Measurements from ENCODE around the gene ZKSCAN8.
"Not testable (repeated sequence)": the region's sequence is repeated elsewhere in the genome, so short reads cannot be mapped to it uniquely, and the experiment has no call there.

The ZKSCAN8 gene

DNA sequence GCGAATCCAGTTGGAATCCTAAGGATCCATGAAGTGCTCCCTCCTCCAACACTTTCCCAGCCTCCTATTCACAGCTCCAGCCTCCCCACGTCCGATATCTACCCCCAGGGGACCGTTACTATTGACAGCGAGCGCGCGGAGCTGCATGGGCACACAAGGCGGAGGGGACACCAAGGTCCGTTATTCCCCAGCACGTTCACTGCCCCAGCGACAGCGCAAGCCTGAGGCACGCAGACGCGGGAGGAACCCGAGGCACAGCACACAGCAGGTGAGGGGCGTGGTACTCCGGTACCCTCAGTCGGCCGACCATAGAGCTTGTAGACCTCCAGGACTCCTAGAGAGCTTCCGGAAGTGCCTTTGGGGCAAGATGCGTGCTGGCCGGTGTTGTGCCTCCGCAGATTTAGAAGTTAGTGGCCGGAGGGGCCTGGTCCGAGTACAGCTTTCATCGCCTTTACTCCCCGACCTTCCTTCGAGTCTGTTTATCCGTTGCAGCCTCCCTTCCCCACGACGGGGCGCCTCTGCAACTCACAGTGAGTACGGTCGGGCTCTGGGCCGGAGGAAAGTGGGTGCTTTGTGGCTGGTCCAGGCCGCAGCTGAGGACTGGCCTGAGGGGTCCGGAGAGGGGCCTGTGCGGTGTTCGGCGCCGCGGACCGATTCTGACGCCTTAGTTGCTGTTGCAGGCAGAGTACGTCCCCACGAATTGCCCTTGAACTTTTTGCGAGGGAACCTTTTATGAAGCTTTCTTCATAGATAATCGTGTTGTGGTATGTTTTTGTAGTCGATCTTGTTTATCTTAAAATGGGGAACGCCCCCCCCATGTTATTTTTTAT is at the start of gene ZKSCAN8:
Gene ZKSCAN8, plus strand, starts transcription at position 384 of the 830 bp plus-strand sequence. CDS start 6,525 bp downstream, outside the sequence.
- DNase-seq (ENCODE audit: low read depth): peak; percentile 63

- DNase-seq (ENCODE audit: low read depth): not testable (repeated sequence)
These were observed 39.5 kb upstream of the ZKSCAN8 start for GRCh38 chr6:28102222-28102621.

GRCh38 chr6:28102699-28103098 is 39.0 kb upstream of the ZKSCAN8 start:
- not testable (repeated sequence) for DNase-seq (ENCODE audit: low read depth)

- peak; percentile 64 for DNase-seq (ENCODE audit: low read depth)
These were observed 37.1 kb upstream of the ZKSCAN8 start for GRCh38 chr6:28104392-28105244.

DNA sequence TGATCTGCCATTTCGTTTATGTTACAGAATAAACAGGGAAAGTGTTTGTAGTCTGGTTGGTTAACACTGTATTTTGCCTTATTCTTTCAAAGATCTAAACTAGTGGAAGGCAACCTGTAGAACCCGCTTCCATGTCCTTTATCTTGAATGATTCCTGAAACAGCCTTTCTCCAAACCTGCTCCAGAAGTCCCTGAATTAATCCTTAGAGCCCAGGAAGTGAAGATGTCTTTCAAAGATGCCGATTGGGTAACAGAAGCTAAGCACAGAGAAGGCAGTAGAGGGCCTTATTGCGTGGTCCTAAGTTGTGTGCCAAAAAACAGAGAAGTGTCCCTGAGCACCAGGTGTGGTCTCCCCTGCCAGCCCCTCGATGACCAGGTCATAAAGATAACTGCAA is 36.4 kb upstream of the ZKSCAN8 start:
- DNase-seq (ENCODE audit: low read depth): no peak

- DNase-seq (ENCODE audit: low read depth): no peak
These were observed 34.2 kb upstream of the ZKSCAN8 start for GRCh38 chr6:28107506-28107905.

DNA sequence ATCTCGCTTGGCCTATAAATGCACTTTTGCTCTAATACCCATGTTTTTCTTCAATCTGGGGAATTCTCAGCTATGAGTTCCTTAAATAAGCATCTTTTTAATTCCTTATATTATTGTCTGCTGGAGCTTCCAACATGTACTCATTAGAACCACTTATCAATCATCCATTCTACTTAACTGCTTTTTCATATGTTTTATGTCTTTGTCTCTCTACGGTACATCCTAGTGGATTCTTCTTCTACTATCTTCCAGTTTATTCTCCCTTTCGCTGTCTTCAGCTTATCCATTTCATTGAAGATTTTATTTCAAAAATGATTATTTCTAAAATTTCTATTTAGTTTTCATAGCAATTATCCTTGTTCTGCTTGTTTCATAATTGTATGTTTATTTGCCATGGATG is 29.7 kb upstream of the ZKSCAN8 start:
- no peak for DNase-seq (ENCODE audit: low read depth)

- DNase-seq (ENCODE audit: low read depth): no peak
These were observed 25.9 kb upstream of the ZKSCAN8 start for GRCh38 chr6:28115799-28116198.

DNA sequence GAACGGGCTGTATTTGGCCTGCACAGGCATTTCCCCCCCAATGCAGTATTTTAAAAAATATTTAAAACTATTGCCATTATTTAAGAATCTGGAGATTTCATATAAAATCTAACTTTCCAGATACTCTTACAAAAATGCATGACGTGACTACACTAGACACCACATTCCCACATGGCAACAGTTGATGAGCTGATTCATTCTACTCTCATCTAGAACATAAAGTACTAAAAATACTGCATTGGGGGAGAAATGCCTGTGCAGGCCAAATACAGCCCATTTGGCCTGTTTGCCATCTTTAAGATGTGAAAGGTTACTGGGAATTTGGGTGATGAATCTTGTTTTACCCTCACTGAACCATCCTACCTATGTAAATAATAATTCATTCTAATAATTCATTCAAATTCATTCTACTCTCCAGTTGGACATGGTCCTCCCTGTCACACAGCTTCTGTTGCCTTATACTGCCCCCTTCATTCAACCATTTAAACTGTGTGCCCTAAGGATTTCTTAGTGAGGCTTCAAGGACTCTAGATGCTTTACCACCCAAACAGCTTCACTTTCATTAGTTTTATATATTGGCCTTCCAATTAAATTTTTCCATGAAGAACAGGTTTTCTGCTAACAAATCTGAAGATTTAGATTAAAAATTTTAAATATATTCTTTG is 24.2 kb upstream of the ZKSCAN8 start:
- no peak for DNase-seq (ENCODE audit: low read depth)

DNA sequence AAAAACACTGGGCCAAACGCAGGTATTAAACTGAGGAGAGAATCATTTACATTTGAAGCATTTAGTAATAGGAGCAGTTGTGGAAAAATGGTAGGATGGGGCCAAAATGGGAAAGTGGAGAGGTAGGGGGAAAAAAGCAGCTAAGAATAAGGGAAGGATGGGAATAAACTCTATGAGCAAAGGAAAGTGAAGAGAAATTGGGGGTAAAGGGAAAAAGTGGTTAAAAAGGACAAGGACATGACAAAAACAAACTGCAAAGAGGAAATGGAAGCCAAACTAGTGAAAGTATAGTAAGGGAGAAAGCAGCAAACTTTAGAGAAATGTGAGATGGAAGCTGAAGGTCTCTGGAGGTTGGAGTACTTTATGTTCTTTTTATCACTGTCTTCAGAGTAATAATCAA is 23.5 kb upstream of the ZKSCAN8 start:
- DNase-seq (ENCODE audit: low read depth): no peak

DNA sequence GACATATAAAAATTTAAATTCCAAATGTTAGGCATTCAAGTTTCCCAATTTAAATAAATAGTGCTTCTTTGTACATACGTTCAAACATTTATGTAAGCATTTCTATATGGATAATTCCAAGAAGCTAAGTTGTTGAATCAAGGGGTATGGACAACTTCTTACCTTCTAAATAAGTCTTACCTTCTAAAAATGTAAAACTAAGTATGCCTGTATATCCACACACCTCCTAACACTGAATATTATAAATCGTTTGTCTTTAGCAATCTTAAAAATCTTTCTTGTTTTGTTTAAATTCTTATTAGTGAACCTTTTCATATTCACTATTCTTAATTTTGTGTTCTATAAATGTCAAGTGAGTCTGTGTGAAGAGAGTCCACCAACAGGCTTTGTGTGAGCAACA is 19.8 kb upstream of the ZKSCAN8 start:
- DNase-seq (ENCODE audit: low read depth): no peak

DNA sequence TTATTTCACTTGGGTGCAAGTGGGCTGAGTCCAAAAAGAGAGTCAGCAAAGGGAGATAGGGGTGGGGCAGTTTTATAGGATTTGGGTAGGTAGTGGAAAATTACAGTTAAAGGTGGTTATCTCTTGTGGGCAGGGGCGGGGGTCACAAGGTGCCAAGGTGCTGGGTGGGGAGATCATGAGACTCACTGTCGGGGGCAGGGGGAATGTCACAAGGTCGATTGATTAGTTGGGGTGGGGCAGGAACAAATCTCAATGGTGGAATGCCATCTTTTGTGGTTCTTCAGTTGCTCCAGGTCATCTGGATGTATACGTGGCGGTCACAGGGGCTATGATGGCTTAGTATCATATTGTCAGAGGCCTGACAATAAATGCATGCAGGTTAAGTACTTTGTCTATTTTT is 19.4 kb upstream of the ZKSCAN8 start:
- not testable (repeated sequence) for DNase-seq (ENCODE audit: low read depth)

DNA sequence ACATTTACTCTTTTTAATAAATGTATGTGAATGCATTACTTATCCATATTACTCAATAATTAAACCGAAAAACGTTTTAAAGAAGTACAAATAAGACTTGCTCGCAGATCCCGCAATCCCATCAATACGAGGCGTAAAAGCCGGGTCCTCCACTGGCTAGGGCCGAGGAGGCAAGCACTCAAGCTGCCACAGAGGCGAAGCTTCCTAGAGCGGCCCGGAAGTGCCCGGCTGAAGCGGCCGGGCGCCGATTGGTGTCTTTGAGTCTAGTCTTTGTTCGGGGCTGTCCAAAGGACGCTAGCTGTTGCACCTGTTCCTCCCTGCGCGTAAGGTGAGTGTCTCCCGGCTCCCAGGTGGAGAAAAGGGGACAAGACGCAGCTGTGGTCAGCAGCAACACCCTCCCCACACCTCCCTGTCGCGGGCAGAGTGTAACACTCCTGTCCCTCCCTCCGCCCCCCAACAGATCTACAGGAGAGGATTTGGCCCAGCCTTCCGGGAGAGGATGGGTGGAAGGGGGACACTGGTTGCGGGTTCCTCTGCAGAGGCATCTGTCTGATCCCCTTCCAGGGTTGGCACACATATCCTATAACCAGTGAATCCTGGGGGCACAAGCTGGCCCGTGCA is 17.2 kb upstream of the ZKSCAN8 start, which contains the start of gene ZSCAN16:
Gene ZSCAN16, plus strand, starts transcription at position 260 of the 621 bp plus-strand sequence. CDS start 835 bp downstream, outside the sequence.
- peak; percentile 51 for DNase-seq (ENCODE audit: low read depth)

GRCh38 chr6:28124971-28125353 is 16.7 kb upstream of the ZKSCAN8 start:
- no peak for DNase-seq (ENCODE audit: low read depth)

- DNase-seq (ENCODE audit: low read depth): no peak
These were observed 16.3 kb upstream of the ZKSCAN8 start for GRCh38 chr6:28125401-28125800.

DNA sequence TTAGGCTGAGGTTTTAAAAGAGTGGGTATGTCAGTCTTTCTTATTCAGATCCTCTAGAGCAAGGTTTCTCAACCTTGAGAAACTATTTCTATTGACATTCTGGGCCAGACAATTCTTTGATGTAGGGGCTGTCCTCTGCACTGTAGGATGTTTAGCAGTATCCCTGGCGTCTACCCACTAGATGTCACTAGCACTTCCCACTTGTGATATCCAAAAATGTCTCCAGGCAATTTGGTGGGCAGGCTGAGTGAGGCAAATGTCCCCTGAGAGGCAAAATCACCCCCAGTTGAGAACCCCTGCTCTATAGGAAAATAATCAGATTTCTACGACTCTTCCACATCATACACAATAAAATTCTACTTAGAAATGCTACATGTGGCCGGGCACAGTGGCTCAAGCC is 7.7 kb upstream of the ZKSCAN8 start:
- DNase-seq (ENCODE audit: low read depth): no peak

GRCh38 chr6:28134716-28135115 is 7.0 kb upstream of the ZKSCAN8 start:
- no peak for DNase-seq (ENCODE audit: low read depth)

- DNase-seq (ENCODE audit: low read depth): no peak
These were observed 6.3 kb upstream of the ZKSCAN8 start for GRCh38 chr6:28135393-28135792.

- peak; percentile 63 for DNase-seq (ENCODE audit: low read depth)
These were observed 4.8 kb upstream of the ZKSCAN8 start for GRCh38 chr6:28136585-28137504.

- DNase-seq (ENCODE audit: low read depth): no peak
These were observed 4.1 kb upstream of the ZKSCAN8 start for GRCh38 chr6:28137505-28137981.
